ENCODE data around the gene NRG3. TPM values are rescaled to one million over a fixed set of nuclear protein-coding genes. Genes with fewer than 3 reads are reported as not detected.

Gene NRG3
- total RNA-seq, 2 donors from 2014 or later = 0.41 TPM; not detected in 1

DNA sequence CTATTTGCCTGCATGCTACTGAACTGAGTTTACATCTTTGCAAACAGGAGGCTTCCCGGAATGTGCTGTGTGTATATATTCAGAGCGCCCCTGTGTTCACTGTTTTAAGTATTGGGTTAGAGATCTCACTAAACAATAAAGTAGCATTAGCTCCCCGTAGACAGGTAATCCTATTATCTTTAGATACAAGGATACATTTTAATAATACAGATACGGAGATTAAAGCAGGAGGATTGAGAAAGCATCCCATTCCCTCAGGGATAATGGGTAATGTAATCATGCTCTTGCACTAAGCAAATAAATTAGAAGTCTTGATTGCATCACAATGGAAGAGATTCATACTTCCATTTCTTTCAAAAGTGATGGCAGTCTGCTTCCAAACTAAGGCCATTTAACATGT lies 809.0 kb downstream of the NRG3 start:
- Histone ChIP-seq H3K4me1 (ENCODE audit: control insufficient read depth in 1 of 2, low read depth in 2 of 2) (no peaks in the 10 kb centered on the region), H3K36me3 (no peaks in the 10 kb centered on the region), H3K27ac (no peak overlapping the region), H3K27me3 (replicated peaks; ENCODE audit: insufficient read depth) (no peaks in the 10 kb centered on the region), H3K4me3 (no peak overlapping the region), H3K9me3 (no peaks in the 10 kb centered on the region)
- ATAC-seq (ENCODE audit: insufficient number of reproducible peaks, low FRiP score, low read depth) = no peak
- TF ChIP-seq, protein P1, sequence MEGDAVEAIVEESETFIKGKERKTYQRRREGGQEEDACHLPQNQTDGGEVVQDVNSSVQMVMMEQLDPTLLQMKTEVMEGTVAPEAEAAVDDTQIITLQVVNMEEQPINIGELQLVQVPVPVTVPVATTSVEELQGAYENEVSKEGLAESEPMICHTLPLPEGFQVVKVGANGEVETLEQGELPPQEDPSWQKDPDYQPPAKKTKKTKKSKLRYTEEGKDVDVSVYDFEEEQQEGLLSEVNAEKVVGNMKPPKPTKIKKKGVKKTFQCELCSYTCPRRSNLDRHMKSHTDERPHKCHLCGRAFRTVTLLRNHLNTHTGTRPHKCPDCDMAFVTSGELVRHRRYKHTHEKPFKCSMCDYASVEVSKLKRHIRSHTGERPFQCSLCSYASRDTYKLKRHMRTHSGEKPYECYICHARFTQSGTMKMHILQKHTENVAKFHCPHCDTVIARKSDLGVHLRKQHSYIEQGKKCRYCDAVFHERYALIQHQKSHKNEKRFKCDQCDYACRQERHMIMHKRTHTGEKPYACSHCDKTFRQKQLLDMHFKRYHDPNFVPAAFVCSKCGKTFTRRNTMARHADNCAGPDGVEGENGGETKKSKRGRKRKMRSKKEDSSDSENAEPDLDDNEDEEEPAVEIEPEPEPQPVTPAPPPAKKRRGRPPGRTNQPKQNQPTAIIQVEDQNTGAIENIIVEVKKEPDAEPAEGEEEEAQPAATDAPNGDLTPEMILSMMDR (IDR thresholded peaks at IDR 0.05) = no peak
- no peak for DNase-seq (ENCODE audit: low spot score)

DNA sequence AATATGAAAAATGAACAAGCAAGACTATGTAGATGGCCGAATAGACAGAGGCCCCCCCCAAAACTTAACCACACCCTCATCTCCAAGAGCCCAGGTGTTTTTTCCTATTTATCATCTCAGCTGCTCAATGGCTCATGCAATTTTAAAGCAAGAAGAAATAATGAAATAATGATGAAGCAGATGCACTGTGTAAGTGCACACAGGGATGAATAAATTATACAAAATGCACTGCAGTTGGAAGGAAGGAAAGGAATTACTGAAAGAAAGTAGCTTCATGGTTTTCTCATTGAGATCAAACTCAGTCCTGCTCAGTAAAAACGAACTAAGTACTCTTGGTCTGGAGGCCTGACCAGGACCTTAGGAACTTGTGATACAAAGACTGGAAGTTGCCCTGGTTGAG lies 810.1 kb downstream of the NRG3 start:
- TF ChIP-seq, protein P1 (IDR thresholded peaks at IDR 0.05) = no peak
- H3K27me3 ChIP-seq (replicated peaks; ENCODE audit: insufficient read depth) = no peaks in the 10 kb centered on the region
- H3K27ac ChIP-seq = no peak overlapping the region
- no peaks in the 10 kb centered on the region for H3K36me3 ChIP-seq
- no peak overlapping the region for H3K4me3 ChIP-seq
- ATAC-seq (ENCODE audit: insufficient number of reproducible peaks, low FRiP score, low read depth) (no peak), DNase-seq (ENCODE audit: low spot score) (no peak)
- H3K9me3 ChIP-seq = no peaks in the 10 kb centered on the region
- no peaks in the 10 kb centered on the region for H3K4me1 ChIP-seq (ENCODE audit: control insufficient read depth in 1 of 2, low read depth in 2 of 2)

- Histone ChIP-seq H3K4me1 (ENCODE audit: control insufficient read depth in 1 of 2, low read depth in 2 of 2) (peaks cover 2 to 5% of the 10 kb centered on the region in 2 donors), H3K4me3 (no peak overlapping the region), H3K36me3 (no peaks in the 10 kb centered on the region), H3K9me3 (no peaks in the 10 kb centered on the region), H3K27me3 (replicated peaks; ENCODE audit: insufficient read depth) (no peaks in the 10 kb centered on the region), H3K27ac (no peak overlapping the region)
- DNase-seq (ENCODE audit: low spot score) = no peak
- TF ChIP-seq, protein P1 (IDR thresholded peaks at IDR 0.05) = no peak
- no peak for ATAC-seq (ENCODE audit: insufficient number of reproducible peaks, low FRiP score, low read depth)
Measured at GRCh38 chr10:82691211-82691610, 816.2 kb downstream of the NRG3 start.

DNA sequence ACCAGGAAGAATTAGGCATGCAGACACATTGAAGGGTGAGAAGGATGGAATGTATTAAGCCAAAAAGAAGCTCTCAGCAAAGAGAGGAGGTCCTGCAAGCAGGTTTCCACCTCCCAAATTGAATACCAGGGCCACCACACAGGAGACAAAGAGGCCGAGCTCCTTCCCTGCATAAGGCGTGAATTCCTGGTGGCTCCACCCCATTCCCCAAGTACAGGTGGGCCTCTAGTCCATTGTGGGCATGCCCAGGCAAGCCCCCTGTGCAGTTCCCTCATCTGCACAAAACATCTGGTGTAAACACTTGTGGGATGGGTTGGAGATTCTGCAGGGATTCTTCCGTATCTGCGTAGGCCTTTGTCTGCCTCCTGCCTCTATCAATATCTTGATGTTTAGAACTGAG lies 817.5 kb downstream of the NRG3 start:
- Histone ChIP-seq H3K27me3 (replicated peaks; ENCODE audit: insufficient read depth) (no peaks in the 10 kb centered on the region), H3K4me1 (ENCODE audit: control insufficient read depth in 1 of 2, low read depth in 2 of 2) (peaks cover 2 to 5% of the 10 kb centered on the region in 2 donors), H3K36me3 (no peaks in the 10 kb centered on the region), H3K4me3 (no peak overlapping the region), H3K9me3 (no peaks in the 10 kb centered on the region), H3K27ac (no peak overlapping the region)
- DNase-seq (ENCODE audit: low spot score) (no peak), ATAC-seq (ENCODE audit: insufficient number of reproducible peaks, low FRiP score, low read depth) (no peak)
- TF ChIP-seq, protein P1 (IDR thresholded peaks at IDR 0.05) = no peak

DNA sequence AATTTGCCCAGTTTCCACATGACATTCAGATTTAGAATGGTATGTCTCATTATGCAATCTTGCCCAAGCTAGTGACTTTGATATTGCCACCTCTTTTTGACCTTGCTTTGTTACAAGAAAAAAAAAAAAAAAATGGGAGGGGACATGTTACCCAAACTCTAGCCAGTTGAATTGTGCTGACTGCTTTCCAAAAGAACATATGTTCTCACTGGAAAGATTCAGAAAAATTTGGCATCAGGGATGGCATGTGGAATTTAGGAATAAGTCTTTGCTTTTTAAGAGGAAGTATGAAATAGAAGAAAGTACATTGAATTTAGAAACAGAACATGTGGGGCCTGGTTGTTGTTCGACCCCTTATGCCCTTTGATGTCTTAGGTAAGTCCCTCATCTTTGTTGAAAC lies 846.8 kb downstream of the NRG3 start:
- no peak overlapping the region for H3K4me3 ChIP-seq
- ATAC-seq (ENCODE audit: insufficient number of reproducible peaks, low FRiP score, low read depth) (no peak), DNase-seq (ENCODE audit: low spot score) (no peak)
- H3K9me3 ChIP-seq = no peaks in the 10 kb centered on the region
- TF ChIP-seq, protein P1 (IDR thresholded peaks at IDR 0.05) = no peak
- H3K27ac ChIP-seq = no peak overlapping the region
- no peaks in the 10 kb centered on the region for H3K4me1 ChIP-seq (ENCODE audit: control insufficient read depth in 1 of 2, low read depth in 2 of 2)
- no peaks in the 10 kb centered on the region for H3K36me3 ChIP-seq
- no peaks in the 10 kb centered on the region for H3K27me3 ChIP-seq (replicated peaks; ENCODE audit: insufficient read depth)

Measured in thoracic aorta (tissue), 2 donors.